ENCODE data around the gene METTL24.

The METTL24 gene

DNA sequence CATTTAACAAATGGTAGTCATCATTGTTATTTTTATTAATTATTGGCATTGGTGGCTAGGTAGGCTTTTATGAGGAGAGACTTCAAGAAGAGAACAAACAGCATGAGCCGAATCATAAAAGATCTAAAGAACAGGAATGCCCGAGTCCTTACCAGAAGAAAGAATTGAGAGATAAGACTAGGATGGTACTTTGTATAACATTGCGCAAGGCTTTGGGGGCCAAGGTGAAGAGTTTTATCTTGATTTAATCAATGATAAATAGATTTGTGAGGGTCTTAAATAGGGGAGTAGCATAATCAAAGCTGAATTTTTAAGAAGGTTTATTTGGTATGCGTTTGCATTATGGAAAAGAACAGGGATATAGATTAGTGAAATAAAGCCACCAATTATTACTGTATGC, 162.5 kb downstream of the METTL24 start:
- no peak for DNase-seq (ENCODE audit: low spot score)
